Cardiac fibroblast (primary cell): ENCODE results near the gene FAM98B.

Experiments
- DNase-seq, 2 donors: peaks; one replicate each; pipeline versions ENCODE4 v3.0.0 to v3.0.0-alpha.2; 2010; ENCODE audit warnings: low read depth in 2 of 2
- H3K4me3 ChIP-seq, 2 donors: replicated peaks in 1 of 2; 1 replicate in 1 of 2; 2 replicates in 1 of 2; pipeline ENCODE4 v1.5.1; 2011; ENCODE audit warnings: low read depth in 2 of 2, low read length in 2 of 2, mild to moderate bottlenecking in 2 of 2, moderate library complexity in 1 of 2
- CTCF ChIP-seq: IDR thresholded peaks from one replicate; pipeline ENCODE4 v1.5.1; 2011; ENCODE audit warnings: low read depth, mild to moderate bottlenecking, low read length, inconsistent platforms

The FAM98B gene

GRCh38 chr15:38525489-38525888, 71.6 kb downstream of the FAM98B start:
- H3K4me3 ChIP-seq = no peak overlapping the region
- no peak for TF ChIP-seq CTCF
- DNase-seq = no peak

- H3K4me3 ChIP-seq = no peak overlapping the region
- TF ChIP-seq CTCF = no peak
- no peak for DNase-seq
Observed at GRCh38 chr15:38526158-38526557, 72.2 kb downstream of the FAM98B start.

- DNase-seq = peak; percentile 18 to 66
- TF ChIP-seq CTCF = no peak
- H3K4me3 ChIP-seq = no peak overlapping the region
Observed at GRCh38 chr15:38528294-38528693, 74.4 kb downstream of the FAM98B start.

GRCh38 chr15:38530113-38530512, 76.2 kb downstream of the FAM98B start:
- H3K4me3 ChIP-seq = no peak overlapping the region
- peak; percentile 18 to 59 for DNase-seq
- TF ChIP-seq CTCF = no peak

- DNase-seq = peak; percentile 53 to 61
- no peak for TF ChIP-seq CTCF
- H3K4me3 ChIP-seq = no peak overlapping the region
Observed at GRCh38 chr15:38531509-38531908, 77.6 kb downstream of the FAM98B start.

- H3K4me3 ChIP-seq = no peak overlapping the region
- TF ChIP-seq CTCF = no peak
- no peak for DNase-seq
Observed at GRCh38 chr15:38532728-38533127, 78.8 kb downstream of the FAM98B start.

GRCh38 chr15:38533416-38533915, 79.5 kb downstream of the FAM98B start:
- TF ChIP-seq CTCF = no peak
- no peak overlapping the region for H3K4me3 ChIP-seq
- DNase-seq = no peak
